GM21367 (cell line): ENCODE measurements around the gene MTSS2.

Source experiments
- ATAC-seq: cut with Tn5 transposase; IDR thresholded peaks from one replicate; pipeline ENCODE4 v1.9.1; 2021; ENCODE audit not compliant: unreplicated experiment

The MTSS2 gene

GRCh38 chr16:70700101-70701020 lies 14.5 kb upstream of the MTSS2 start:
- ATAC-seq: no peak

GRCh38 chr16:70699696-70700095 lies 13.8 kb upstream of the MTSS2 start:
- no peak for ATAC-seq

- no peak for ATAC-seq
These were observed 13.0 kb upstream of the MTSS2 start for GRCh38 chr16:70698901-70699300.

- ATAC-seq: no peak
These were observed 11.8 kb upstream of the MTSS2 start for GRCh38 chr16:70697594-70698170.

GRCh38 chr16:70696952-70697593 lies 11.2 kb upstream of the MTSS2 start:
- ATAC-seq: no peak

- ATAC-seq: no peak
These were observed 10.5 kb upstream of the MTSS2 start for GRCh38 chr16:70696355-70696754.

- no peak for ATAC-seq
These were observed 9.6 kb upstream of the MTSS2 start for GRCh38 chr16:70695331-70696070.

GRCh38 chr16:70694868-70695218 lies 9.0 kb upstream of the MTSS2 start:
- no peak for ATAC-seq

- no peak for ATAC-seq
These were observed 8.4 kb upstream of the MTSS2 start for GRCh38 chr16:70694088-70694867.

GRCh38 chr16:70692873-70693671 lies 7.2 kb upstream of the MTSS2 start:
- no peak for ATAC-seq

- no peak for ATAC-seq
These were observed 6.4 kb upstream of the MTSS2 start for GRCh38 chr16:70692130-70692872.

- no peak for ATAC-seq
These were observed 5.6 kb upstream of the MTSS2 start for GRCh38 chr16:70691223-70692129.

- ATAC-seq: no peak
These were observed 4.4 kb upstream of the MTSS2 start for GRCh38 chr16:70689970-70690891.

GRCh38 chr16:70689035-70689969 lies 3.4 kb upstream of the MTSS2 start:
- ATAC-seq: no peak

- no peak for ATAC-seq
These were observed 2.4 kb upstream of the MTSS2 start for GRCh38 chr16:70688246-70688742.
